Activated naive CD8-positive, alpha-beta T cell treated with anti-CD3 and anti-CD28 coated beads, Interleukin-2, amount 50 U/mL, for 24 hours (primary cell): ENCODE data around the gene SGPP2.
"Not testable (repeated sequence)": the region's sequence is repeated elsewhere in the genome, so short reads cannot be mapped to it uniquely, and the experiment has no call there.

Experiments
- ATAC-seq: fragments of 150-1000 bp; cut with Tn5 transposase; one replicate; pipeline ENCODE4 v1.10.0; 2021
- DNase-seq: peaks from one replicate; pipeline ENCODE4 v3.0.0; 2021
- H3K27ac Mint-ChIP-seq: one replicate; pipeline ENCODE4 v1.8.0; 2021; ENCODE audit warnings: mild to moderate bottlenecking, mixed read lengths
- H3K27me3 Mint-ChIP-seq: one replicate; pipeline ENCODE4 v1.8.0; 2021; ENCODE audit warnings: mixed read lengths
- H3K36me3 Mint-ChIP-seq: one replicate; pipeline ENCODE4 v1.8.0; 2021; ENCODE audit warnings: low read depth, mixed read lengths
- H3K4me1 Mint-ChIP-seq: one replicate; pipeline ENCODE4 v1.8.0; 2021; ENCODE audit warnings: mixed read lengths
- H3K4me3 Mint-ChIP-seq: one replicate; pipeline ENCODE4 v1.8.0; 2021; ENCODE audit warnings: mild to moderate bottlenecking, moderate library complexity, mixed read lengths
- H3K9me3 Mint-ChIP-seq: one replicate; pipeline ENCODE4 v1.8.0; 2021; ENCODE audit warnings: mixed read lengths

Gene SGPP2

GRCh38 chr2:222418739-222419138 is 5.6 kb upstream of the SGPP2 start:
- Mint-ChIP-seq H3K4me1 (peaks cover 16% of the 10 kb centered on the region), H3K27ac (no peak overlapping the region), H3K36me3 (peaks cover under 1% of the 10 kb centered on the region), H3K9me3 (peaks cover 9% of the 10 kb centered on the region), H3K27me3 (peaks cover 31% of the 10 kb centered on the region), H3K4me3 (no peak overlapping the region)
- no peak for DNase-seq
- ATAC-seq: no peak

GRCh38 chr2:222420508-222420907 is 3.8 kb upstream of the SGPP2 start:
- H3K27me3 Mint-ChIP-seq: peaks cover 39% of the 10 kb centered on the region
- H3K4me1 Mint-ChIP-seq: peaks cover 23% of the 10 kb centered on the region
- no peak overlapping the region for H3K27ac Mint-ChIP-seq
- no peak overlapping the region for H3K4me3 Mint-ChIP-seq
- peaks cover 5% of the 10 kb centered on the region for H3K9me3 Mint-ChIP-seq
- ATAC-seq (no peak), DNase-seq (no peak)
- peaks cover 2% of the 10 kb centered on the region for H3K36me3 Mint-ChIP-seq

GRCh38 chr2:222421626-222422025 is 2.7 kb upstream of the SGPP2 start:
- no peak for DNase-seq
- Mint-ChIP-seq H3K27me3 (peaks cover 49% of the 10 kb centered on the region), H3K9me3 (no peaks in the 10 kb centered on the region), H3K36me3 (peaks cover 4% of the 10 kb centered on the region), H3K4me3 (no peak overlapping the region), H3K4me1 (peaks cover 30% of the 10 kb centered on the region), H3K27ac (no peak overlapping the region)
- no peak for ATAC-seq

- ATAC-seq: no peak
- Mint-ChIP-seq H3K4me1 (peaks cover 40% of the 10 kb centered on the region), H3K9me3 (no peaks in the 10 kb centered on the region), H3K27ac (no peak overlapping the region), H3K36me3 (peaks cover 4% of the 10 kb centered on the region), H3K4me3 (no peak overlapping the region), H3K27me3 (peaks cover 53% of the 10 kb centered on the region)
- no peak for DNase-seq
Observed at GRCh38 chr2:222423186-222423585, 1.2 kb upstream of the SGPP2 start.

GRCh38 chr2:222423632-222424275 is 589 bp upstream of the SGPP2 start:
- Mint-ChIP-seq H3K4me3 (peak overlapping the region; percentile 86), H3K9me3 (no peaks in the 10 kb centered on the region), H3K4me1 (peaks cover 40% of the 10 kb centered on the region), H3K36me3 (peaks cover 4% of the 10 kb centered on the region), H3K27ac (peak overlapping the region; percentile 93), H3K27me3 (peaks cover 53% of the 10 kb centered on the region)
- DNase-seq (peak; percentile 55), ATAC-seq (peak; percentile 75)

- Mint-ChIP-seq H3K9me3 (peaks cover 9% of the 10 kb centered on the region), H3K4me3 (peak overlapping the region; percentile 76), H3K27me3 (peaks cover 53% of the 10 kb centered on the region), H3K4me1 (peaks cover 40% of the 10 kb centered on the region), H3K27ac (peak overlapping the region; percentile 61), H3K36me3 (peaks cover 7% of the 10 kb centered on the region)
- peak; percentile 7 for DNase-seq
- peak; percentile 13 for ATAC-seq
Observed at GRCh38 chr2:222424729-222425671, 657 bp downstream of the SGPP2 start.

- DNase-seq (no peak), ATAC-seq (no peak)
- peaks cover 11% of the 10 kb centered on the region for H3K9me3 Mint-ChIP-seq
- peaks cover 10% of the 10 kb centered on the region for H3K36me3 Mint-ChIP-seq
- no peak overlapping the region for H3K27ac Mint-ChIP-seq
- peaks cover 36% of the 10 kb centered on the region for H3K4me1 Mint-ChIP-seq
- peaks cover 35% of the 10 kb centered on the region for H3K27me3 Mint-ChIP-seq
- peak overlapping the region; percentile 5 for H3K4me3 Mint-ChIP-seq
Observed at GRCh38 chr2:222427646-222428301, 3.4 kb downstream of the SGPP2 start.

- Mint-ChIP-seq H3K9me3 (peaks cover 11% of the 10 kb centered on the region), H3K4me3 (no peak overlapping the region), H3K27me3 (peaks cover 20% of the 10 kb centered on the region), H3K27ac (no peak overlapping the region), H3K36me3 (peaks cover 7% of the 10 kb centered on the region), H3K4me1 (peaks cover 27% of the 10 kb centered on the region)
- ATAC-seq (no peak), DNase-seq (no peak)
Observed at GRCh38 chr2:222430071-222430470, 5.7 kb downstream of the SGPP2 start.

- DNase-seq (no peak), ATAC-seq (no peak)
- peaks cover 11% of the 10 kb centered on the region for H3K9me3 Mint-ChIP-seq
- H3K4me3 Mint-ChIP-seq: no peak overlapping the region
- no peak overlapping the region for H3K27ac Mint-ChIP-seq
- peaks cover 22% of the 10 kb centered on the region for H3K4me1 Mint-ChIP-seq
- peaks cover 7% of the 10 kb centered on the region for H3K36me3 Mint-ChIP-seq
- peaks cover 14% of the 10 kb centered on the region for H3K27me3 Mint-ChIP-seq
Observed at GRCh38 chr2:222430681-222431080, 6.3 kb downstream of the SGPP2 start.

GRCh38 chr2:222431869-222432268 is 7.5 kb downstream of the SGPP2 start:
- H3K4me3 Mint-ChIP-seq: no peak overlapping the region
- peaks cover 11% of the 10 kb centered on the region for H3K9me3 Mint-ChIP-seq
- peaks cover 15% of the 10 kb centered on the region for H3K4me1 Mint-ChIP-seq
- H3K27ac Mint-ChIP-seq: no peak overlapping the region
- H3K27me3 Mint-ChIP-seq: peaks cover 4% of the 10 kb centered on the region
- ATAC-seq (no peak), DNase-seq (no peak)
- peaks cover 5% of the 10 kb centered on the region for H3K36me3 Mint-ChIP-seq

GRCh38 chr2:222433332-222434173 is 9.2 kb downstream of the SGPP2 start:
- H3K4me1 Mint-ChIP-seq: peaks cover 7% of the 10 kb centered on the region
- H3K9me3 Mint-ChIP-seq: peaks cover 11% of the 10 kb centered on the region
- H3K27ac Mint-ChIP-seq: no peak overlapping the region
- peaks cover 5% of the 10 kb centered on the region for H3K36me3 Mint-ChIP-seq
- ATAC-seq (no peak), DNase-seq (no peak)
- peaks cover 3% of the 10 kb centered on the region for H3K27me3 Mint-ChIP-seq
- no peak overlapping the region for H3K4me3 Mint-ChIP-seq

- H3K4me1 Mint-ChIP-seq: peaks cover 7% of the 10 kb centered on the region
- H3K27ac Mint-ChIP-seq: no peak overlapping the region
- H3K27me3 Mint-ChIP-seq: peaks cover 3% of the 10 kb centered on the region
- H3K36me3 Mint-ChIP-seq: peaks cover 5% of the 10 kb centered on the region
- ATAC-seq (no peak), DNase-seq (no peak)
- no peak overlapping the region for H3K4me3 Mint-ChIP-seq
- H3K9me3 Mint-ChIP-seq: peaks cover 10% of the 10 kb centered on the region
Observed at GRCh38 chr2:222434204-222434603, 9.9 kb downstream of the SGPP2 start.

- H3K9me3 Mint-ChIP-seq, H3K4me3 Mint-ChIP-seq, H3K4me1 Mint-ChIP-seq, ATAC-seq, DNase-seq, H3K36me3 Mint-ChIP-seq, H3K27ac Mint-ChIP-seq, H3K27me3 Mint-ChIP-seq: not testable (repeated sequence)
Observed at GRCh38 chr2:222435400-222436039, 11.2 kb downstream of the SGPP2 start.

GRCh38 chr2:222436040-222436413 is 11.7 kb downstream of the SGPP2 start:
- Mint-ChIP-seq H3K27me3 (peaks cover 1% of the 10 kb centered on the region), H3K27ac (no peak overlapping the region), H3K9me3 (no peaks in the 10 kb centered on the region), H3K4me1 (peaks cover 5% of the 10 kb centered on the region), H3K4me3 (no peak overlapping the region), H3K36me3 (no peaks in the 10 kb centered on the region)
- no peak for DNase-seq
- no peak for ATAC-seq
